K562 (cell line): ENCODE results near the gene CFHR5. TPM values are rescaled to one million over a fixed set of nuclear protein-coding genes. Genes with fewer than 3 reads are reported as not detected.

Experiments
- ATAC-seq: fragments of 200-7000 bp; cut with Tn5 transposase; 3 replicates; pipeline ENCODE4 v1.9.1; 2020; ENCODE audit warnings: moderate library complexity
- BruUV-seq: library from RNA; stranded (reverse); fragments of 400-500 nt; replicated peaks from 2 replicates; lab custom pipeline; 2021; lab: Mats Ljungman, UMichigan
- CTCF ChIA-PET: fragments of 300-600 bp; formaldehyde crosslinking; extraction: SDS; loops from one replicate; lab custom pipeline; 2021; ENCODE audit warnings: low intra/inter-chr PET ratio; lab: Yijun Ruan, JAX
- POLR2A ChIA-PET: fragments of 300-600, 350-650 bp; sonication (Branson Sonifier 250); formaldehyde crosslinking; extraction: SDS; loops from one replicate; lab custom pipeline; 2021; ENCODE audit warnings: antibody characterized with exemption, inconsistent platforms; lab: Yijun Ruan, JAX
- DNase-seq, 4 experiments: peaks; one replicate each; pipeline versions ENCODE4 v3.0.0 to v3.0.0-alpha.2; 2011 to 2018; ENCODE audit warnings: low spot score in 3 of 4, mixed read lengths in 3 of 4; ENCODE audit errors: extremely low read depth in 1 of 4
- FAIRE-seq: peaks from 2 replicates; lab custom pipeline; 2011; peaks lifted over from hg19 to GRCh38; lab: Jason Lieb, UNC
- H2AFZ ChIP-seq: 2 replicates; pipeline ENCODE4 v1.6.0; 2011; ENCODE audit warnings: low read depth, low read length, control low read depth, inconsistent platforms
- H3K27ac ChIP-seq: fragments of 200-600 bp; 3 replicates; pipeline ENCODE4 v1.8.0; 2011; ENCODE audit warnings: low read depth, mild to moderate bottlenecking, control low read depth, inconsistent platforms, low read length, moderate library complexity, mixed read lengths; ENCODE audit errors: extremely low read depth
- H3K27me3 ChIP-seq, 2 experiments: fragments of 300-600 bp in 1 of 2; 2 replicates in 1 of 2; 3 replicates in 1 of 2; pipeline versions ENCODE4 v1.6.0 to v1.8.0; 2011; ENCODE audit warnings: inconsistent platforms in 2 of 2, low read length in 2 of 2, mild to moderate bottlenecking in 1 of 2, mixed read lengths in 1 of 2, moderate library complexity in 1 of 2; ENCODE audit not compliant: control insufficient read depth in 2 of 2, insufficient read depth in 2 of 2
- H3K36me3 ChIP-seq: fragments of 300-600 bp; 3 replicates; pipeline ENCODE4 v1.8.0; 2011; ENCODE audit warnings: mild to moderate bottlenecking, low read length, inconsistent platforms; ENCODE audit not compliant: control insufficient read depth, insufficient read depth
- H3K4me1 ChIP-seq, 2 experiments: fragments of 200-600 bp in 1 of 2; replicated peaks in 1 of 2; 2 replicates in 1 of 2; 3 replicates in 1 of 2; pipeline versions ENCODE4 v1.5.1 to v1.8.0; 2011; ENCODE audit warnings: inconsistent platforms in 2 of 2, low read length in 2 of 2, mild to moderate bottlenecking in 1 of 2, mixed read lengths in 1 of 2, moderate library complexity in 1 of 2; ENCODE audit not compliant: control insufficient read depth in 2 of 2, insufficient read depth in 2 of 2
- H3K4me2 ChIP-seq: 2 replicates; pipeline ENCODE4 v1.6.1; 2011; ENCODE audit warnings: low read length, control low read depth, inconsistent platforms, mixed read lengths; ENCODE audit not compliant: insufficient read depth
- H3K4me3 ChIP-seq: fragments of 200-600 bp; sonication (generic), shearing (Covaris generic); 2 replicates; pipeline ENCODE4 v1.5.1; 2016; ENCODE audit warnings: control low read depth, inconsistent platforms
- H3K79me2 ChIP-seq: fragments of 200-600 bp; 3 replicates; pipeline ENCODE4 v1.8.0; 2011; ENCODE audit warnings: low read length, inconsistent platforms; ENCODE audit not compliant: control insufficient read depth, insufficient read depth
- H3K9ac ChIP-seq, 2 experiments: 2 replicates each; pipeline versions ENCODE4 v1.6.0 to v1.6.1; 2011; ENCODE audit warnings: low read depth in 2 of 2, low read length in 2 of 2, control low read depth in 1 of 2, inconsistent platforms in 1 of 2, mild to moderate bottlenecking in 1 of 2, mixed read lengths in 1 of 2; ENCODE audit not compliant: insufficient read depth in 1 of 2
- H3K9me1 ChIP-seq: one replicate; pipeline ENCODE4 v1.6.0; 2011; ENCODE audit warnings: inconsistent platforms, mild to moderate bottlenecking, low read length, moderate library complexity; ENCODE audit not compliant: control insufficient read depth, insufficient read depth
- H3K9me3 ChIP-seq: replicated peaks from 2 replicates; pipeline ENCODE4 v1.5.1; 2011; ENCODE audit warnings: low read depth, low read length, inconsistent platforms; ENCODE audit not compliant: control insufficient read depth, insufficient read depth
- H4K20me1 ChIP-seq: replicated peaks from 2 replicates; pipeline ENCODE4 v1.6.1; 2011; ENCODE audit warnings: low read length, inconsistent platforms, mixed read lengths; ENCODE audit not compliant: control insufficient read depth, insufficient read depth
- CBFB ChIP-seq: sonication (generic); formaldehyde crosslinking; IDR thresholded peaks from 2 replicates; pipeline ENCODE4 v1.4.0; 2020; ENCODE audit warnings: mild to moderate bottlenecking, missing genetic modification reagents
- EHMT2 ChIP-seq: fragments of 450-650 bp; IDR thresholded peaks from 2 replicates; pipeline ENCODE4 v1.6.1; 2018; ENCODE audit warnings: antibody characterized with exemption
- KLF1 ChIP-seq: fragments of 450-650 bp; IDR thresholded peaks from 2 replicates; pipeline ENCODE4 v1.6.1; 2016; ENCODE audit warnings: missing genetic modification characterization, missing compliant biosample characterization
- POLR2H ChIP-seq: IDR thresholded peaks from 2 replicates; pipeline ENCODE4 v1.6.1; 2016; ENCODE audit warnings: missing genetic modification characterization, low read depth, mild to moderate bottlenecking, control low read depth, missing compliant biosample characterization, moderate library complexity
- USF2 ChIP-seq: sonication (generic); formaldehyde crosslinking; IDR thresholded peaks from 2 replicates; pipeline ENCODE4 v1.5.0; 2020; ENCODE audit warnings: missing genetic modification reagents
- YY1 ChIP-seq, 3 experiments: IDR thresholded peaks; 2 replicates each; pipeline ENCODE4 v1.6.1; 2011; ENCODE audit warnings: low read length in 2 of 3, mild to moderate bottlenecking in 2 of 3, moderate library complexity in 2 of 3, borderline replicate concordance in 1 of 3, control low read depth in 1 of 3, low read depth in 1 of 3; ENCODE audit not compliant: insufficient read depth in 3 of 3, insufficient replicate concordance in 2 of 3, control insufficient read depth in 1 of 3, insufficient read length in 1 of 3; ENCODE audit errors: extremely low read depth in 1 of 3
- ZNF778 ChIP-seq: fragments of 450-650 bp; formaldehyde crosslinking; IDR thresholded peaks from 2 replicates; pipeline ENCODE4 v1.4.0; 2020; ENCODE audit warnings: mild to moderate bottlenecking, moderate library complexity
- WGBS: fragments of 100-300 bp; shearing (Covaris generic); methylation state at CpG from one replicate; pipeline ENCODE4 v1.1.6; 2016; ENCODE audit warnings: low coverage, mixed read lengths; ENCODE audit not compliant: insufficient coverage; ENCODE audit errors: missing lambda C conversion rate; 5-methylcytosine and 5-hydroxymethylcytosine counted together
- in situ Hi-C: fragments of 300-500 bp; cut with MboI; formaldehyde crosslinking; loops from 4 replicates; pipeline ENCODE4 v1.15.0; 2018; ENCODE audit warnings: inconsistent platforms, mixed read lengths
- intact Hi-C: fragments of 100-400 bp; cut with micrococcal nuclease; formaldehyde crosslinking; loops from 2 replicates; pipeline ENCODE4 v1.14.2; 2022
- polyA plus RNA-seq, 8 experiments: library from polyadenylated mRNA; depleted of rRNA in 4 of 8; stranded (reverse) in 5 of 8; unstranded in 3 of 8; fragments of >200 nt; fragmentation: Nextera tagmentation in 2 of 8; fragmentation: Illumina TruSeq in 1 of 8; extraction: Ambion mirVana in 2 of 8; extraction: Trizol in 1 of 8; gene quantifications; 2 replicates each; pipeline versions ENCODE4 v1.2.1 to v1.2.3, GENCODE V29; 2011 to 2014; ENCODE audit warnings: inconsistent platforms in 1 of 8, missing spikeins in 1 of 8
- total RNA-seq, 7 experiments: library from RNA; depleted of rRNA in 6 of 7; stranded (reverse); fragments of >200 nt in 6 of 7; fragmentation: Illumina TruSeq in 2 of 7; extraction: Trizol in 2 of 7; gene quantifications; 2 replicates each; pipeline versions ENCODE4 v1.2.1 to v1.2.3, GENCODE V29; 2011 to 2021; ENCODE audit warnings: low replicate concordance in 1 of 7

Gene CFHR5
- total and polyA plus RNA-seq, 9 of the 15 experiments (the other 6 are each of a cell fraction or from before 2014, with no cell fraction given): not detected

DNA sequence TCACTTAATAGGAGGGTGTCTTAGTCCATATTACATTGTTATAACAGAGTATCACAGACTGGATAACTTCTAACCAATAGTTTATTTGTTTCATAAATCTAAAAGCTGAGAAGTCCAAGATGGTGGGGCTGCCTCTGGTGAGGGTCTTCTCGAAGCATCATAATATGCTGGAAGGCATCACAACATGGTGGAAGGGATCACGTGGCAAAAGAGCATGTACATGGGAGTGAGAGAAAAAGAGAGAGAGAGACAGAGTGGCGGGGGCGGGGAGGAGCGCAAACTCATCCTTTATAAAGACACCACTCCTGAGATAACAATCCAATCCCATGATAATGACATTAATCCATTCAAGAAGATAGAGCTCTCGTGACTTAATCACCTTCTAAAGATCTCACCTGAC, 31.5 kb downstream of the CFHR5 start:
- Histone ChIP-seq H3K9me3 (no peaks in the 10 kb centered on the region), H3K9me1 (no peaks in the 10 kb centered on the region), H3K27me3 (no peaks in the 10 kb centered on the region), H3K4me1 (no peaks in the 10 kb centered on the region), H3K79me2 (no peaks in the 10 kb centered on the region), H3K4me3 (no peak overlapping the region), H3K36me3 (no peaks in the 10 kb centered on the region), H3K27ac (no peak overlapping the region), H4K20me1 (no peaks in the 10 kb centered on the region), H3K4me2 (no peak overlapping the region; the same call in 1 of the 2 replicates), H2AFZ (peak overlapping the region; percentile 58), H3K9ac (no peak overlapping the region)
- BruUV-seq: no TSS peak
- WGBS: 6% methylated on average over 6 of the region's 6 CpGs
- DNase-seq (peak in 1 of 4 experiments; percentile 27), ATAC-seq (peak; percentile 71), FAIRE-seq (no peak)
- POLR2A ChIA-PET: interaction anchor here (0.7 kb wide), 1 partner anchor 387 kb away, joined by 4 read pairs; no protein-coding TSS in a partner anchor
- no peak for TF ChIP-seq ZNF778 (CRISPR knock-in tag)
- no peak for TF ChIP-seq KLF1 (tag)
- TF ChIP-seq YY1 (IDR thresholded peaks at IDR 0.05; ENCODE audit: borderline replicate concordance in 1 of 3, control insufficient read depth in 1 of 3, extremely low read depth in 1 of 3, insufficient read depth in 3 of 3, insufficient read length in 1 of 3, insufficient replicate concordance in 2 of 3, low read depth in 1 of 3, low read length in 2 of 3): peak in 1 of 3 experiments; percentile 48
- peak; percentile 64 for TF ChIP-seq USF2
- TF ChIP-seq POLR2H (tag): 0 out of 2 replicates have a peak, but pooled peaks have one; percentile 4
- TF ChIP-seq CBFB: no peak
- 0 out of 2 replicates have a peak, but pooled peaks have one; percentile 24 for TF ChIP-seq EHMT2
- intact Hi-C loops: no loop called here
- CTCF ChIA-PET: no interaction called here
- in situ Hi-C loops: no loop called here
